ENCODE results near the gene TMEM208. TPM values are rescaled to one million over a fixed set of nuclear protein-coding genes. Genes with fewer than 3 reads are reported as not detected.
A peak's percentile ranks its signal among the peaks of the same experiment; 100 is the strongest.

Gene TMEM208
- total RNA-seq, 1 donor from 2014 or later, result 42.6 TPM

DNA sequence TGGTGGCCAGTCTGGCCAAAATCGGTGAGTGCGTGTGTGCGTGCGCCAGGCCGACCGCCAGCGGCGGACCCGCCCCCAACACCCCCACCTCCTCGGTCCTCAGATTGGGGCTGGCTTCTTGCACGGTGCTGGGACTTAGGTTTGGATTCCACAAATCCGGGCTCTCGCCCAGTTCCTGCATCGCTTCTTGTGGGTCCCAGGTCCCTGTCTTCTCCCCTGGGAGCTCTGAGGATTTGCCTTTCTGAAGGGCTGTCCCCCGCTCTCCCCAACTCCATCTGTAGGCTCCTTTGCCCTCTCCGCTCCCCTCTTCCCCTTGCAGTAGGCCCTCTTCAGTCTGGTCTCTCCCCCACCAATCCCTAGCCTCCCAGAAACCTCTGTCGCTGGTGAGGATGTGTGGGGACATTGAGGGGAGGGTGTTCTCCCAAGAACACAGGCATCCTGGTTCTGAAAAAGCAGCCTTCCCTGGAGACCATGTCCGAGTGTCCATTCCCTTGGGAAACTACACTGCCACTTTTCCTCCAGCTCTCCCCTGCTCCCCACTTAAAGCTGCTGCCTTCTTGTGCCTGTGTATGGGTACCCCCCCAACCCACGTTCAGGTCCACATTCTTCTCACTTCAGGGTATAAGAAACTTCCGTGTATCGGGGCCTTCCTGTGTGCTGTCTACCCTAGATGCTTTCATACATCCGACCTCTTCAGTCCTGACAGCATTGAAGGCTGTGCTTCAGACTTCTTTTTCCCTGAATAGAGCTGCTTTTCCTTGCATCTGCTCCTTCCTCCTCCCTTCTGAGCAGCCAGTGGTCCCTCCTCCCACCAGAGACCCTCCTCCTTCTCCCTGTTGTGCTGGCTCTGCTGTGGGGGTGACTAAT, 22.5 kb downstream of the TMEM208 start:
- H3K4me1 Mint-ChIP-seq (ENCODE audit: low read depth, unreplicated experiment), result peaks cover 21% of the 10 kb centered on the region
- peaks cover 5% of the 10 kb centered on the region for H3K36me3 Mint-ChIP-seq (ENCODE audit: unreplicated experiment)
- DNase-seq, result no peak
- peaks cover 24% of the 10 kb centered on the region for H3K27me3 Mint-ChIP-seq (ENCODE audit: unreplicated experiment)
- peaks cover 13% of the 10 kb centered on the region for H3K9me3 Mint-ChIP-seq (ENCODE audit: unreplicated experiment)
- peak overlapping the region; percentile 87 for H3K4me3 Mint-ChIP-seq (ENCODE audit: unreplicated experiment)
- H3K27ac Mint-ChIP-seq (ENCODE audit: unreplicated experiment), result no peak overlapping the region
- no peak for TF ChIP-seq CTCF (IDR thresholded peaks at IDR 0.05; ENCODE audit: partially characterized antibody, unreplicated experiment)

DNA sequence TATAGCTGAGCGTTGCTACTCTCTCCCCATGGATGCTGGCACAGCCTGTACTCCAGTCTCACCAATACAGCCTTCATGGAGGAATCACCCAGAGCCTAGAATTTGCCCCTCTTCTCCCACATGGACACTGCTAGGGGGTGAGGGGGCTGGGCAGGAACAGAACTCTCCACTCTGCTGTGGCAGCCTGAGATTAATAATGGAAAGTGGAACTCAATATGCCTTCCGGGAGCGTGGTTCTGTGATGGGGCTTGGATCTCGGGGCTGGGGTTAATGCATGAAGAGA, 23.1 kb downstream of the TMEM208 start:
- H3K27ac Mint-ChIP-seq (ENCODE audit: unreplicated experiment), result no peak overlapping the region
- H3K27me3 Mint-ChIP-seq (ENCODE audit: unreplicated experiment), result peaks cover 24% of the 10 kb centered on the region
- peaks cover 5% of the 10 kb centered on the region for H3K36me3 Mint-ChIP-seq (ENCODE audit: unreplicated experiment)
- peak overlapping the region; percentile 87 for H3K4me3 Mint-ChIP-seq (ENCODE audit: unreplicated experiment)
- H3K9me3 Mint-ChIP-seq (ENCODE audit: unreplicated experiment), result peaks cover 13% of the 10 kb centered on the region
- TF ChIP-seq CTCF (IDR thresholded peaks at IDR 0.05; ENCODE audit: partially characterized antibody, unreplicated experiment), result no peak
- DNase-seq, result no peak
- peaks cover 20% of the 10 kb centered on the region for H3K4me1 Mint-ChIP-seq (ENCODE audit: low read depth, unreplicated experiment)

DNA sequence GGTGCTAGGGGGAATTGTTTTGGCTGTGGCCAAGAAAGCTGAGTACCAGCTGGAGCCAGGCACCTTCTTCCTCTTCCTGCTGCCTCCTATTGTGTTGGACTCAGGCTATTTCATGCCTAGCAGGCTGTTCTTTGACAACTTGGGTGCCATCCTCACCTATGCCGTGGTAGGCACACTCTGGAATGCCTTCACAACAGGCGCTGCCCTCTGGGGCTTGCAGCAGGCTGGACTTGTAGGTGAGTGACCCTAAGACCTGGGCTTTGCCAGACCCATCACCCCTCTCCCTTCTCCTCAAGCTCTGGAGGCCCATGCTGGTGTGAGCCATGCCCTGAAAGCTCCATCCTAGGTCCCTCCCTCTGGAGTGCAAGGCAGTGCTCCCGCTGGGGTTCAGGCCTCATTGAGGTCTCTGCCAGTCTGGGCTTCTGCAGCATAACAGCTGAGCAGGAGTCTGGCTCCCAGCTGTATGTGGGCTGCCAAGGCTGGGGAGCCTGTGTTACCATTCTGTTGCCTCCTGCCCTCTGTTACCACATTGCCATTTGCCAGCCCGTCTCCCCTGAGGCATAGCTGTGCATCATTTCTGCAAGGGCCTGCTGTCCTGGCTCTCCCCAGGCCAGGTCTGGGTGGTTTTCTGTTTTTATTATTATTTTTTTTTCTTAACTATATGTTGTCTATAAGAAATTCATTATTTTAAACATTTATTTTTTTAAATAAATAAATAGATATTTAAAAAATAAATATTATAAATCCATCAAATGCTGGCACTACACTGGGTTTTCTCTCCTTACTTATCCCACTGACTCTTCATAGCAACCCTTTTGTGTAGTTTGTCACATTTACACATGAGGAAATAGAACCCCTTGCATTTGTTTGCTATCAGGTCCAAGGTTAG, 25.9 kb downstream of the TMEM208 start:
- H3K27ac Mint-ChIP-seq (ENCODE audit: unreplicated experiment), result peak overlapping the region; percentile 64
- H3K9me3 Mint-ChIP-seq (ENCODE audit: unreplicated experiment), result peaks cover 10% of the 10 kb centered on the region
- peaks cover 5% of the 10 kb centered on the region for H3K36me3 Mint-ChIP-seq (ENCODE audit: unreplicated experiment)
- H3K27me3 Mint-ChIP-seq (ENCODE audit: unreplicated experiment), result peaks cover 19% of the 10 kb centered on the region
- peak; percentile 44 for DNase-seq
- peaks cover 14% of the 10 kb centered on the region for H3K4me1 Mint-ChIP-seq (ENCODE audit: low read depth, unreplicated experiment)
- H3K4me3 Mint-ChIP-seq (ENCODE audit: unreplicated experiment), result no peak overlapping the region
- TF ChIP-seq CTCF (IDR thresholded peaks at IDR 0.05; ENCODE audit: partially characterized antibody, unreplicated experiment), result no peak

DNA sequence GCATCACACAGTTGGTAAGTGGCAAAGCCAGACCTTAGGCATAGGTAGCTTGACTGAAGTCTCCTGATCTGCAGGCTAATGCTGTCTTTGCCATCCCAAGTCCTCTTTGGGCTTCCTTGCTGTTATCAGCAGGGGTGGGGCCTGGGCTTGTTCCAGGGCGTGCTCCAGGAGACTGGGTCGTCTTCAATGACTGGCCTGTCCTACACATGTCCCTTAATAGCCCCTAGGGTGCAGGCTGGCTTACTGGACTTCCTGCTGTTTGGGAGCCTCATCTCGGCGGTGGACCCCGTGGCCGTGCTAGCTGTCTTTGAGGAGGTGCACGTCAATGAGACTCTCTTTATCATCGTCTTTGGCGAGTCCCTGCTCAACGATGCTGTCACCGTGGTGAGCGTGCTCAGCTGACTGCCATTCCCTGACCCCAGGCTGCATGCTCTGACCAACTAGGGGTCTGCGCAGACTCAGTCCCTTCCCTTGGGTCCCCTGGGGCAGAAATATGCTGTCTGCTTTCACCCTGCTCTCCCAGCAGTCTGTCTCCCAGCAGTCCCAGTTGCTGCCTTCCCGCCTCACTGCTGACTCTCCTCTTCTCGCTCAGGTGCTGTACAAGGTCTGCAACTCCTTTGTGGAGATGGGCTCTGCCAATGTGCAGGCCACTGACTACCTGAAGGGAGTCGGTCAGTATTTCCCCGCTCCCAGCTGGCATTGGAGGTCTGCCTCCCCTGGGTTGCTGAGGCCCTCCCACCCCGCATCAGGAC, 28.0 kb downstream of the TMEM208 start:
- no peak overlapping the region for H3K27ac Mint-ChIP-seq (ENCODE audit: unreplicated experiment)

More for the DNA sequence above, 28.0 kb downstream of the TMEM208 start:
- peaks cover 3% of the 10 kb centered on the region for H3K4me1 Mint-ChIP-seq (ENCODE audit: low read depth, unreplicated experiment)
- no peak overlapping the region for H3K4me3 Mint-ChIP-seq (ENCODE audit: unreplicated experiment)
- no peak for DNase-seq
- no peak for TF ChIP-seq CTCF (IDR thresholded peaks at IDR 0.05; ENCODE audit: partially characterized antibody, unreplicated experiment)
- peaks cover under 1% of the 10 kb centered on the region for H3K36me3 Mint-ChIP-seq (ENCODE audit: unreplicated experiment)
- peaks cover 10% of the 10 kb centered on the region for H3K27me3 Mint-ChIP-seq (ENCODE audit: unreplicated experiment)
- H3K9me3 Mint-ChIP-seq (ENCODE audit: unreplicated experiment), result peaks cover 7% of the 10 kb centered on the region

Data from glutamatergic neuron (in vitro differentiated cells).